B cell (primary cell): ENCODE data around the gene TGM3.

Experiments used
- CTCF ChIP-seq: fragments of 200-600 bp; IDR thresholded peaks from one replicate; pipeline ENCODE4 v1.8.0; 2022; ENCODE audit warnings: antibody characterized with exemption, mild to moderate bottlenecking
- EZH2 ChIP-seq: IDR thresholded peaks from 2 replicates; pipeline ENCODE4 v1.6.1; 2012; ENCODE audit warnings: borderline replicate concordance, low read depth, mild to moderate bottlenecking, moderate library complexity, low read length; ENCODE audit not compliant: insufficient read depth, poor library complexity, severe bottlenecking

GRCh38 chr20:2301164-2301622, 5.4 kb downstream of the TGM3 start:
- TF ChIP-seq CTCF (no peak), EZH2 (no peak)
